Neural progenitor cell (in vitro differentiated cells): ENCODE results near the gene NR2F1.

ENCODE experiments used
- CTCF ChIP-seq: fragments of 200-600 bp; sonication (generic); IDR thresholded peaks from 2 replicates; pipeline ENCODE4 v1.5.1; 2017; ENCODE audit warnings: antibody characterized with exemption, mild to moderate bottlenecking
- EZH2 ChIP-seq: fragments of 200-600 bp; sonication (generic); IDR thresholded peaks from 2 replicates; pipeline ENCODE4 v1.6.1; 2017; ENCODE audit warnings: antibody characterized with exemption, mild to moderate bottlenecking, moderate library complexity
- EZH2phosphoT487 ChIP-seq: fragments of 200-600 bp; sonication (generic); IDR thresholded peaks from 2 replicates; pipeline ENCODE4 v1.6.1; 2017; ENCODE audit warnings: antibody characterized with exemption

- no peak for TF ChIP-seq CTCF
- TF ChIP-seq EZH2 = no peak
- TF ChIP-seq EZH2phosphoT487 = no peak
Measured at GRCh38 chr5:93557021-93557604, 25.9 kb upstream of the NR2F1 start.
